GM12892 (cell line): ENCODE results near the gene RXRA.

Source experiments
- POLR2A ChIP-seq: IDR thresholded peaks from 2 replicates; pipeline ENCODE4 v1.6.1; 2011; ENCODE audit warnings: low read depth, low read length, control low read depth
- POLR2AphosphoS5 ChIP-seq: IDR thresholded peaks from 2 replicates; pipeline ENCODE4 v1.6.1; 2011; ENCODE audit warnings: low read depth, low read length, control low read depth
- TAF1 ChIP-seq: IDR thresholded peaks from 2 replicates; pipeline ENCODE4 v1.6.1; 2011; ENCODE audit warnings: low read depth, mild to moderate bottlenecking, control low read depth, low read length, borderline replicate concordance

DNA sequence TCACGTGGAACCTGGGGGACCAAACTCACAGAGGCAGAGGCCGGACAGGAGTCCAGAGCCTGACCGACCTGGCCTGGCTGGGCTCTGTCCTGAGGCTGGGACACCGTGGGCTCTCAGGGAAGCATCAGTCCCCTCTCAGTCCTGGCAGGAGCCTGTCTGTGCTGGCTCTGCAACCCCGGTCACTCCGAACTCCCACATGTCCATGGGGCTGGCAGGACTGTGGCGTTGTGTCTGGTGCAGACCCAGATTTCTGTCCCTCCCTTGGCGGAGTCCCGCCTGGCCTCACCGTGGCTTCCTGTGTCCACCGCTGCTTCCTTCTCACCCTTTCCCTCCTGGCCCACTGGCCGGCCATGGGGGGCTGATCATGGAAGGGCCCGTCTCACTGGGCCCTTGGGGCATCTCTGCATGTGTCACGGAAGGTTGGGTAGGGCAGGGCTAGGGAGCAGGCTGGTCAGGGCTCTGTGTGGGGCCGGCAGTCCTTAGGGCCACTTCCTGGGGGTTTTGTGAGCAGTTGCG lies 68.8 kb downstream of the RXRA start:
- TF ChIP-seq POLR2A (no peak), POLR2AphosphoS5 (no peak), TAF1 (no peak)
